GM12892 (cell line): ENCODE measurements around the gene CYSTM1.

Source experiments
- POLR2A ChIP-seq: IDR thresholded peaks from 2 replicates; pipeline ENCODE4 v1.6.1; 2011; ENCODE audit warnings: low read depth, low read length, control low read depth
- POLR2AphosphoS5 ChIP-seq: IDR thresholded peaks from 2 replicates; pipeline ENCODE4 v1.6.1; 2011; ENCODE audit warnings: low read depth, low read length, control low read depth
- TAF1 ChIP-seq: IDR thresholded peaks from 2 replicates; pipeline ENCODE4 v1.6.1; 2011; ENCODE audit warnings: low read depth, mild to moderate bottlenecking, control low read depth, low read length, borderline replicate concordance

- no peak for TF ChIP-seq TAF1
- no peak for TF ChIP-seq POLR2AphosphoS5
- no peak for TF ChIP-seq POLR2A
Observed at GRCh38 chr5:140142246-140142645, 32.7 kb upstream of the CYSTM1 start.
